HCT116 (cell line): Measurements from ENCODE around the gene REXO4.

Experiments used
- CTCF ChIP-seq, 3 experiments: fragments of 200-600 bp in 1 of 3; sonication (generic) in 1 of 3; IDR thresholded peaks in 2 of 3; conservative IDR thresholded peaks in 1 of 3; 2 replicates each; pipeline ENCODE4 v1.5.1; 2012 to 2017; ENCODE audit warnings: low read depth in 2 of 3, low read length in 2 of 3, antibody characterized with exemption in 1 of 3, borderline replicate concordance in 1 of 3, control low read depth in 1 of 3, mild to moderate bottlenecking in 1 of 3, mixed read lengths in 1 of 3, mixed run types in 1 of 3, moderate library complexity in 1 of 3; ENCODE audit not compliant: insufficient read depth in 1 of 3
- EZH2 ChIP-seq: fragments of 200-600 bp; sonication (generic); IDR thresholded peaks from 2 replicates; pipeline ENCODE4 v1.6.1; 2017; ENCODE audit warnings: antibody characterized with exemption, mixed run types
- POLR2A ChIP-seq: IDR thresholded peaks from 2 replicates; pipeline ENCODE4 v1.7.0; 2011; ENCODE audit warnings: borderline replicate concordance; ENCODE audit not compliant: insufficient read depth, insufficient read length; ENCODE audit errors: extremely low read depth

GRCh38 chr9:133362359-133363044, 55.3 kb downstream of the REXO4 start:
- TF ChIP-seq POLR2A (no peak), CTCF (IDR thresholded peaks at IDR 0.05 in 2 of 3, conservative IDR thresholded peaks at IDR 0.05 in 1 of 3; ENCODE audit: borderline replicate concordance in 1 of 3, insufficient read depth in 1 of 3, low read depth in 2 of 3, low read length in 2 of 3) (no peak), EZH2 (no peak)
